Measurements from ENCODE around the gene C17orf75.

Gene C17orf75

GRCh38 chr17:32286518-32286900 is 55.5 kb downstream of the C17orf75 start:
- peaks cover 0 to 3% of the 10 kb centered on the region in 2 experiments; a peak in 2 of 3 replicates for H3K36me3 ChIP-seq (ENCODE audit: control insufficient read depth in 2 of 2, insufficient read depth in 1 of 2, low read length in 2 of 2)
- no peak overlapping the region for H3K4me3 ChIP-seq (ENCODE audit: low read depth, low read length)
- ChIA-PET POLR2A (interaction anchor here (0.6 kb wide), 1 partner anchor 367 kb away, joined by 6 read pairs; no protein-coding TSS in a partner anchor), CTCF (interaction anchor here (0.6 to 2.1 kb wide), 6 partner anchors 15 to 176 kb away, joined by 3 to 7 read pairs (median 4); no protein-coding TSS in a partner anchor)
- no peaks in the 10 kb centered on the region for H3K9me3 ChIP-seq (ENCODE audit: control insufficient read depth, insufficient read depth, low read depth, low read length)
- H3K4me1 ChIP-seq (ENCODE audit: control insufficient read depth, insufficient read depth, low read length), result no peaks in the 10 kb centered on the region
- H3K27ac ChIP-seq (ENCODE audit: extremely low read depth, low read depth, low read length), result no peak overlapping the region
- TF ChIP-seq ZNF621 (tag by site-specific recombination; IDR thresholded peaks at IDR 0.05) (no peak), EGR2 (tag by site-specific recombination; IDR thresholded peaks at IDR 0.05; ENCODE audit: low read depth) (no peak), ATF2 (tag by site-specific recombination; IDR thresholded peaks at IDR 0.05; ENCODE audit: low read depth) (no peak), ZNF26 (tag by site-specific recombination; IDR thresholded peaks at IDR 0.05) (no peak), ZNF426 (tag by site-specific recombination; IDR thresholded peaks at IDR 0.05) (no peak), MZF1 (tag by site-specific recombination; IDR thresholded peaks at IDR 0.05; ENCODE audit: borderline replicate concordance) (no peak), ZNF132 (tag by site-specific recombination; IDR thresholded peaks at IDR 0.05; ENCODE audit: borderline replicate concordance) (no peak), ZNF202 (tag by site-specific recombination; IDR thresholded peaks at IDR 0.05; ENCODE audit: borderline replicate concordance) (no peak), ZNF175 (tag by site-specific recombination; IDR thresholded peaks at IDR 0.05) (no peak), YY2 (tag by site-specific recombination; IDR thresholded peaks at IDR 0.05) (no peak), ZNF121 (tag by site-specific recombination; IDR thresholded peaks at IDR 0.05) (no peak), ZNF16 (tag by site-specific recombination; IDR thresholded peaks at IDR 0.05; ENCODE audit: low read depth) (no peak)

GRCh38 chr17:32285746-32286517 is 56.0 kb downstream of the C17orf75 start:
- H3K9me3 ChIP-seq (ENCODE audit: control insufficient read depth, insufficient read depth, low read depth, low read length), result no peaks in the 10 kb centered on the region
- TF ChIP-seq ZNF341 (tag by site-specific recombination; IDR thresholded peaks at IDR 0.05; ENCODE audit: low read depth), result peak; percentile 89
- no peak for TF ChIP-seq ZNF791 (tag by site-specific recombination; IDR thresholded peaks at IDR 0.05)
- TF ChIP-seq ZNF214 (tag by site-specific recombination; IDR thresholded peaks at IDR 0.05; ENCODE audit: borderline replicate concordance), result no peak
- TF ChIP-seq GLIS1 (tag by site-specific recombination; IDR thresholded peaks at IDR 0.05), result peak; percentile 79
- TF ChIP-seq ZNF777 (tag by site-specific recombination; IDR thresholded peaks at IDR 0.05; ENCODE audit: borderline replicate concordance), result no peak
- TF ChIP-seq ZNF677 (tag by site-specific recombination; IDR thresholded peaks at IDR 0.05), result no peak
- TF ChIP-seq BCL6B (tag by site-specific recombination; IDR thresholded peaks at IDR 0.05), result no peak
- peak; percentile 86 for TF ChIP-seq ZIC2 (tag by site-specific recombination; IDR thresholded peaks at IDR 0.05)
- TF ChIP-seq ZNF280C (tag by site-specific recombination; IDR thresholded peaks at IDR 0.05), result no peak
- 0 out of 2 replicates have a peak, but pooled peaks have one; percentile 39 for TF ChIP-seq GLIS2 (tag by site-specific recombination; IDR thresholded peaks at IDR 0.05)
- CTCF ChIA-PET, result interaction anchor here (0.7 to 2.1 kb wide), 2 partner anchors 28 to 33 kb away, joined by 3 to 5 read pairs; no protein-coding TSS in a partner anchor
- H3K27ac ChIP-seq (ENCODE audit: extremely low read depth, low read depth, low read length), result no peak overlapping the region
- H3K4me3 ChIP-seq (ENCODE audit: low read depth, low read length), result no peak overlapping the region
- peaks cover under 1% of the 10 kb centered on the region; the same call in 1 of the 2 replicates for H3K4me1 ChIP-seq (ENCODE audit: control insufficient read depth, insufficient read depth, low read length)
- POLR2A ChIA-PET, result interaction anchor here (0.6 kb wide), 1 partner anchor 367 kb away, joined by 6 read pairs; no protein-coding TSS in a partner anchor
- peaks cover 0 to 3% of the 10 kb centered on the region in 2 experiments; a peak in 1 of 3 replicates for H3K36me3 ChIP-seq (ENCODE audit: control insufficient read depth in 2 of 2, insufficient read depth in 1 of 2, low read length in 2 of 2)

All from HEK293 (cell line).